ENCODE data around the gene SPR. TPM values are rescaled to one million over a fixed set of nuclear protein-coding genes. Genes with fewer than 3 reads are reported as not detected.
A peak's percentile ranks its signal among the peaks of the same experiment; 100 is the strongest.

SPR gene
- total and polyA plus RNA-seq, 2 of the 4 experiments (the other 2 are of a cell fraction) = 14.3 to 17.4 TPM

DNA sequence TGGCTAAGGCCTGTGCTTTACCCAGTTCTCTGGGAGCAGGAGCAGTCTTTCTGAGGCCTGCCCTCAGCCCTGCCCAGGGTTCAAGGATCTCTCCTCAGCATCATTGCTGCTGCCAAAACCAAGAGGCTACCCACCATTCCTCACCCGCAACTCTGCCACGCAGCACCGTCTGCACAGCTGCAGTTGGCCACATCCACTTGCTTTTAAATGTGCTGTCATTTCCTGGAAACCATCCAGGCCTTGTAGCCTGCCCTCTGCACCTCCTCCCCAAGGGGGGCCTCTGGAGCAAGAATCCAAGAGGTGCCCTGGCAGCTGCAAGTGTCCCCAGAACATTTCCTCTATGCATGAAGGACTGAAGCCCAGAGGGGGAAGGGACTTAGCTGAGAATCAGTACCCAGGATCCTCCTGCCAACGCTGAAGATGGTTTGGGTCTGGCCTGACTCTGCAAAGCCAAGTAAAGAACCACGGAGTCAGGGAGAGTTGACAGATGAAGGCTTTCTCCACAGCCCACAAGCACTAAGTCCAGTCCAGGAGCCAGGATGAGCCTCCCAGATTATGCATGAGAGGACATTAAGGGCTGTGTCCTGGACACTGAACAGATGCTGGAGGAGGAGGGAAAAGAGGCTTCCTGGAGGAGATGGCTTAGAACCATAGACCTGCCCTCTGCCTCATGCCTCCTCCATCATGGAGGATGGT is 45.0 kb downstream of the SPR start:
- TF ChIP-seq, protein P1, sequence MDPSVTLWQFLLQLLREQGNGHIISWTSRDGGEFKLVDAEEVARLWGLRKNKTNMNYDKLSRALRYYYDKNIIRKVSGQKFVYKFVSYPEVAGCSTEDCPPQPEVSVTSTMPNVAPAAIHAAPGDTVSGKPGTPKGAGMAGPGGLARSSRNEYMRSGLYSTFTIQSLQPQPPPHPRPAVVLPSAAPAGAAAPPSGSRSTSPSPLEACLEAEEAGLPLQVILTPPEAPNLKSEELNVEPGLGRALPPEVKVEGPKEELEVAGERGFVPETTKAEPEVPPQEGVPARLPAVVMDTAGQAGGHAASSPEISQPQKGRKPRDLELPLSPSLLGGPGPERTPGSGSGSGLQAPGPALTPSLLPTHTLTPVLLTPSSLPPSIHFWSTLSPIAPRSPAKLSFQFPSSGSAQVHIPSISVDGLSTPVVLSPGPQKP (IDR thresholded peaks at IDR 0.05; ENCODE audit: borderline replicate concordance, low read depth, low read length) = no peak
- TF ChIP-seq FOS (IDR thresholded peaks at IDR 0.05; ENCODE audit: low read depth, low read length) (no peak), CHD1 (IDR thresholded peaks at IDR 0.05; ENCODE audit: low read depth, low read length) (no peak), POLR2A (IDR thresholded peaks at IDR 0.05; ENCODE audit: low read depth, low read length) (no peak), SMC3 (IDR thresholded peaks at IDR 0.05; ENCODE audit: low read depth, low read length) (no peak), NFE2L2 (IDR thresholded peaks at IDR 0.05; ENCODE audit: low read depth, low read length) (no peak), MAZ (IDR thresholded peaks at IDR 0.05; ENCODE audit: borderline replicate concordance, low read depth, low read length) (no peak), RCOR1 (IDR thresholded peaks at IDR 0.05; ENCODE audit: insufficient replicate concordance, low read length) (no peak), RAD21 (IDR thresholded peaks at IDR 0.05; ENCODE audit: low read length) (no peak), RFX5 (IDR thresholded peaks at IDR 0.05; ENCODE audit: low read depth, low read length) (no peak), CEBPB (IDR thresholded peaks at IDR 0.05; ENCODE audit: low read depth, low read length) (no peak), MXI1 (IDR thresholded peaks at IDR 0.05; ENCODE audit: borderline replicate concordance, low read depth, low read length) (no peak), BHLHE40 (IDR thresholded peaks at IDR 0.05; ENCODE audit: low read depth, low read length) (no peak), MAFK (IDR thresholded peaks at IDR 0.05; ENCODE audit: low read depth, low read length) (no peak)
- TF ChIP-seq, protein P2, sequence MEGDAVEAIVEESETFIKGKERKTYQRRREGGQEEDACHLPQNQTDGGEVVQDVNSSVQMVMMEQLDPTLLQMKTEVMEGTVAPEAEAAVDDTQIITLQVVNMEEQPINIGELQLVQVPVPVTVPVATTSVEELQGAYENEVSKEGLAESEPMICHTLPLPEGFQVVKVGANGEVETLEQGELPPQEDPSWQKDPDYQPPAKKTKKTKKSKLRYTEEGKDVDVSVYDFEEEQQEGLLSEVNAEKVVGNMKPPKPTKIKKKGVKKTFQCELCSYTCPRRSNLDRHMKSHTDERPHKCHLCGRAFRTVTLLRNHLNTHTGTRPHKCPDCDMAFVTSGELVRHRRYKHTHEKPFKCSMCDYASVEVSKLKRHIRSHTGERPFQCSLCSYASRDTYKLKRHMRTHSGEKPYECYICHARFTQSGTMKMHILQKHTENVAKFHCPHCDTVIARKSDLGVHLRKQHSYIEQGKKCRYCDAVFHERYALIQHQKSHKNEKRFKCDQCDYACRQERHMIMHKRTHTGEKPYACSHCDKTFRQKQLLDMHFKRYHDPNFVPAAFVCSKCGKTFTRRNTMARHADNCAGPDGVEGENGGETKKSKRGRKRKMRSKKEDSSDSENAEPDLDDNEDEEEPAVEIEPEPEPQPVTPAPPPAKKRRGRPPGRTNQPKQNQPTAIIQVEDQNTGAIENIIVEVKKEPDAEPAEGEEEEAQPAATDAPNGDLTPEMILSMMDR (conservative IDR thresholded peaks at IDR 0.05; ENCODE audit: low read depth, low read length) = no peak
- TF ChIP-seq, protein P3, sequence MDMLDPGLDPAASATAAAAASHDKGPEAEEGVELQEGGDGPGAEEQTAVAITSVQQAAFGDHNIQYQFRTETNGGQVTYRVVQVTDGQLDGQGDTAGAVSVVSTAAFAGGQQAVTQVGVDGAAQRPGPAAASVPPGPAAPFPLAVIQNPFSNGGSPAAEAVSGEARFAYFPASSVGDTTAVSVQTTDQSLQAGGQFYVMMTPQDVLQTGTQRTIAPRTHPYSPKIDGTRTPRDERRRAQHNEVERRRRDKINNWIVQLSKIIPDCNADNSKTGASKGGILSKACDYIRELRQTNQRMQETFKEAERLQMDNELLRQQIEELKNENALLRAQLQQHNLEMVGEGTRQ (IDR thresholded peaks at IDR 0.05; ENCODE audit: low read depth, low read length) = no peak
- in situ Hi-C loops (cut with MboI; ENCODE audit: low sequenced_read_pairs) (no loop called here), dilution Hi-C loops (cut with HindIII; ENCODE audit: low sequenced_read_pairs, unreplicated experiment) (no loop called here), intact Hi-C loops (cut with micrococcal nuclease) (no loop called here)
- BruUV-seq (replicated peaks) = no TSS peak
- H3K79me1 ChIP-seq (ENCODE audit: low read depth in 1 of 2, low read length in 2 of 2) = no peaks in the 10 kb centered on the region
- peaks cover 2% of the 10 kb centered on the region for H3K4me1 ChIP-seq (ENCODE audit: control insufficient read depth, insufficient read depth, low read length)
- no peak overlapping the region for H2BK5ac ChIP-seq (ENCODE audit: low read depth, low read length, poor library complexity, severe bottlenecking)
- no peak overlapping the region for H4K5ac ChIP-seq (ENCODE audit: low read depth, low read length)
- H2AK9ac ChIP-seq (replicated peaks; ENCODE audit: low read depth, low read length, poor library complexity) = peak overlapping the region; percentile 56
- POLR2A ChIA-PET (ENCODE audit: unreplicated experiment) = no interaction called here
- no CpG with 5 or more reads among the region's 5 CpGs for WGBS, 2 experiments (ENCODE audit: extremely low coverage in 2 of 2, insufficient read length in 1 of 2)
- no peak overlapping the region for H3K56ac ChIP-seq (ENCODE audit: extremely low read depth, insufficient read depth, low read length)
- no peak overlapping the region for H4K91ac ChIP-seq (ENCODE audit: insufficient read depth, low read depth, low read length)
- ATAC-seq (ENCODE audit: low read depth) (peak; percentile 48), DNase-seq (peak; percentile 54)
- H3K4me2 ChIP-seq (ENCODE audit: low read depth, low read length) = no peak overlapping the region
- H3K36me3 ChIP-seq (ENCODE audit: control insufficient read depth, insufficient read depth, low read length) = no peaks in the 10 kb centered on the region
- CTCF ChIA-PET = no interaction called here
- H4K20me1 ChIP-seq (ENCODE audit: insufficient read depth, low read length) = 0 out of 2 replicates have a peak, but pooled peaks cover 5% of the 10 kb centered on the region
- no peak overlapping the region for H3K9ac ChIP-seq (ENCODE audit: low read depth, low read length)
- H2BK15ac ChIP-seq (ENCODE audit: low read depth, low read length) = no peak overlapping the region
- H4K8ac ChIP-seq (ENCODE audit: low read depth in 2 of 2, low read length in 2 of 2) = no peak overlapping the region
- peaks cover 7% of the 10 kb centered on the region; the same call in 1 of the 2 replicates for H3K9me1 ChIP-seq (ENCODE audit: insufficient read depth, low read length)
- H3K27ac ChIP-seq (ENCODE audit: insufficient read depth, low read length) = no peak overlapping the region
- H2AFZ ChIP-seq (replicated peaks; ENCODE audit: low read length, poor library complexity) = peak overlapping the region; percentile 66
- H3K9me3 ChIP-seq (ENCODE audit: control insufficient read depth, insufficient read depth, low read length) = peaks cover 6% of the 10 kb centered on the region
- H3K14ac ChIP-seq (replicated peaks; ENCODE audit: low read depth, low read length) = no peak overlapping the region
- H3K18ac ChIP-seq (ENCODE audit: low read depth, low read length) = no peak overlapping the region
- no peak overlapping the region for H2BK20ac ChIP-seq (ENCODE audit: low read depth, low read length)
- H2BK120ac ChIP-seq (ENCODE audit: low read depth, low read length) = no peak overlapping the region
- H3K23ac ChIP-seq (ENCODE audit: low read depth, low read length) = no peak overlapping the region
- H3K4ac ChIP-seq (ENCODE audit: low read depth, low read length) = no peak overlapping the region
- peaks cover 65% of the 10 kb centered on the region for H3K27me3 ChIP-seq (ENCODE audit: control insufficient read depth, insufficient read depth, low read length)
- no peak overlapping the region; the same call in 1 of the 2 replicates for H2AK5ac ChIP-seq (ENCODE audit: low read depth, low read length)
- H3K4me3 ChIP-seq (ENCODE audit: insufficient read depth, low read depth, low read length) = no peak overlapping the region
